ENCODE data around the gene PRPF40B.

The PRPF40B gene

GRCh38 chr12:49626169-49626835, 2.9 kb downstream of the PRPF40B start:
- H3K27me3 Mint-ChIP-seq (ENCODE audit: low read depth, poor library complexity): peaks cover 7% of the 10 kb centered on the region
- no peak for TF ChIP-seq CTCF (IDR thresholded peaks at IDR 0.05)
- no peak overlapping the region for H3K4me3 Mint-ChIP-seq
- no peak for DNase-seq
- peaks cover 25% of the 10 kb centered on the region for H3K4me1 Mint-ChIP-seq
- no peaks in the 10 kb centered on the region for H3K36me3 Mint-ChIP-seq (ENCODE audit: low read depth)
- H3K27ac Mint-ChIP-seq: no peak overlapping the region
- H3K9me3 Mint-ChIP-seq: no peaks in the 10 kb centered on the region

- no peak for TF ChIP-seq CTCF (IDR thresholded peaks at IDR 0.05)
- Mint-ChIP-seq H3K4me3 (no peak overlapping the region), H3K27ac (no peak overlapping the region), H3K4me1 (peaks cover 20% of the 10 kb centered on the region), H3K36me3 (ENCODE audit: low read depth) (no peaks in the 10 kb centered on the region), H3K9me3 (no peaks in the 10 kb centered on the region), H3K27me3 (ENCODE audit: low read depth, poor library complexity) (peaks cover 7% of the 10 kb centered on the region)
- no peak for DNase-seq
These were observed 3.5 kb downstream of the PRPF40B start for GRCh38 chr12:49626836-49627235.

GRCh38 chr12:49627752-49628360, 4.5 kb downstream of the PRPF40B start:
- DNase-seq: no peak
- peaks cover 13% of the 10 kb centered on the region for H3K4me1 Mint-ChIP-seq
- H3K9me3 Mint-ChIP-seq: no peaks in the 10 kb centered on the region
- no peak overlapping the region for H3K4me3 Mint-ChIP-seq
- peaks cover 7% of the 10 kb centered on the region for H3K27me3 Mint-ChIP-seq (ENCODE audit: low read depth, poor library complexity)
- H3K36me3 Mint-ChIP-seq (ENCODE audit: low read depth): no peaks in the 10 kb centered on the region
- no peak for TF ChIP-seq CTCF (IDR thresholded peaks at IDR 0.05)
- H3K27ac Mint-ChIP-seq: no peak overlapping the region

GRCh38 chr12:49631336-49631907, 8.1 kb downstream of the PRPF40B start:
- Mint-ChIP-seq H3K4me3 (no peak overlapping the region), H3K9me3 (no peaks in the 10 kb centered on the region), H3K36me3 (ENCODE audit: low read depth) (no peaks in the 10 kb centered on the region), H3K27ac (no peak overlapping the region), H3K4me1 (peaks cover under 1% of the 10 kb centered on the region), H3K27me3 (ENCODE audit: low read depth, poor library complexity) (peaks cover 7% of the 10 kb centered on the region)
- no peak for DNase-seq
- no peak for TF ChIP-seq CTCF (IDR thresholded peaks at IDR 0.05)

GRCh38 chr12:49632401-49632800, 9.0 kb downstream of the PRPF40B start:
- Mint-ChIP-seq H3K4me3 (no peak overlapping the region), H3K27me3 (ENCODE audit: low read depth, poor library complexity) (peaks cover 7% of the 10 kb centered on the region), H3K4me1 (peaks cover 10% of the 10 kb centered on the region), H3K36me3 (ENCODE audit: low read depth) (no peaks in the 10 kb centered on the region), H3K27ac (no peak overlapping the region), H3K9me3 (no peaks in the 10 kb centered on the region)
- no peak for DNase-seq
- TF ChIP-seq CTCF (IDR thresholded peaks at IDR 0.05): no peak
